ENCODE data around the gene PRKCB.
"Not testable (repeated sequence)": the region's sequence is repeated elsewhere in the genome, so short reads cannot be mapped to it uniquely, and the experiment has no call there.

PRKCB gene

DNA sequence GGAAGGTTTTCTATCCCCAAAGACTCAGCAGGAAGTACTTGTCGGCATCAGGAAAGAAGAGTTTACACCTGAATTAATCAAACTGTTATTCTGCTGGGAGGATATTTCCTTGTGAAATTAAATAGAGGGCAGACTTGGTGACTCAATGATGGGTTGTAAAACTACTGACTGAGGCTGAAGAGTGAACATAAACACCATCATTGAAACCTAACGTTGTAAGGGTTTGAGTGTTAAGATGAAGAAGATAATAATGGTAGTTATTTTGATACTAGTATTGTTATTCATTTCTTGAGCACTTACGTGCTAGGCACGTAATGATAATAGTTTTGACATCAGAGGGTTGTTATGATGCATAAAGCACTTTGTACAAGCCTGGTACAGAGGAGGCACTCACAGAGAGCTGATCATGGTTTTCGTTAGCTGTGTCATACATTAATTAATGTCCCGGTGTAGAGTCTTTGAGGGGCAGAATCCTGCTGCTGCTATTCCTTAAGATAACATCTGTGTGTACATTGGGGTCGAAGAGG lies 356.2 kb downstream of the PRKCB start:
- DNase-seq = no peak

DNA sequence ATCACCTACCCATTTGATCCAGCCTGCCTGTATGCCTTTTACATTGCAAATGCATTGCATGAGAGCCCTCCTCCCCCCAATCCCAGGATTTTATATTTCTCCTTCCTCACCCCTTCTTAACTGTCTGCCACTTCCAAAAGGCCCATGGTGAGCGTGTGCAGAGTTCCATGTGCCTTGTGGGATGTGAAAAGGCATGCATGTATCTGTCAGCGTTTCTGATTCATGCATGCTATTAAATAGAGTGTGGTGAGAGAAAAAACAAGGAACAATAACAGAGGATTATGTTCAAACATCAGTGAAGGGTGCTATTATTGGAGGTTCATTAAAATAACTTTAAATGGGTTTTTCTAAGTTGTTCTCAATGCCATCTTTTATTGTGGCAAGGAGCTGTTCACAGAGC lies 359.4 kb downstream of the PRKCB start:
- no peak for DNase-seq

DNA sequence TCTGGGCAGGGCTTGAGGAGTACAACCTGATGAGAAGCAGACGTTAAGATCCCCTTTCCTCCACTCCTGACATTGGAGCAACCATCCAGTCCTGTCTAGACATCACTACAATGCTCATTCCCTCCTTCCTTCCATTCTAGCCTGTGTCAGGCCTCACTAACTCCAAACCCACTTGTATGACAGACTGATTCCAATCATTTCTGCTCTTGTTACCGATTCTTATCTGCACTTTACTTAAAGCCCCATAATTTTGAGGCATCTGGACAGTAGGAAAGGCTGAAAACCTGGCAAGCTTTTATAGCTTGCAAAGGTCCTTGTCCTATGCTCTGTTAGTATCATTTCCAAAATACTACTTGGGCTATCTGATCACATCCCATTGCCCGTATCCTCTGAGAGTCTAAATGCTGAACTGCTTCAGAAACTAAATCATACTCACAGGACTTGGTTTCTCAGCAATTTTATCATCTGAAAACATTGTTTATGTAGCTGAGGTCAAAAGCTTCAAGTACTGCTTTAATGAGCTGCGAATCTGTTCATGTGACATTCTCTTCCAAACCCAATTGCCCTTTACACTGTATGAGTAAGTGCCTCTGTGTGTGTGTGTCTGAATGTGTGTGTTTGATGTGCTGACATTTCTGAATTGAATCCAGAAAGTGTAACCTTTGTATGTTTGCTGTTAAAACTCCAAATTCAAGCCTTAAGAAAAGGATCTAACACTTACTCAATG lies 363.2 kb downstream of the PRKCB start:
- DNase-seq = no peak

DNA sequence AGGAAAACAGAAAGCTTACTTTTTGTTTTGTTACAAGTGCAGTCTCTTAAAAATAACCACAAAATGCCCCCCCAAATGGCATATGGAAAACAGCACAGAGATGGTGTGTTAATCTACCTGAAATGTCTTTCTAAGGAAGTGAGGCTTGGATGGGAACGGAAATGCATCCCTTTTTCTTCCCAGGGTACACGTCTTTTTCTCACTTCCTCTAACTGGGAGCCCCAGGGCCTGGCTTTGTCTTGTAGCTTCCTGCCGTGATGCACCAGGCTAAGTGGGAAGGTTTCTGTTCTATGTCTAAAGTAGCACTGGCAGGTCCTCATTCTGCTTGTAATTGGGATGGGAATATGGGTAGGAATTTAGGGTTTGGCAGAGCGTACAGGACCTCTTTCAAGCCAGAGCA lies 367.9 kb downstream of the PRKCB start:
- no peak for DNase-seq

DNA sequence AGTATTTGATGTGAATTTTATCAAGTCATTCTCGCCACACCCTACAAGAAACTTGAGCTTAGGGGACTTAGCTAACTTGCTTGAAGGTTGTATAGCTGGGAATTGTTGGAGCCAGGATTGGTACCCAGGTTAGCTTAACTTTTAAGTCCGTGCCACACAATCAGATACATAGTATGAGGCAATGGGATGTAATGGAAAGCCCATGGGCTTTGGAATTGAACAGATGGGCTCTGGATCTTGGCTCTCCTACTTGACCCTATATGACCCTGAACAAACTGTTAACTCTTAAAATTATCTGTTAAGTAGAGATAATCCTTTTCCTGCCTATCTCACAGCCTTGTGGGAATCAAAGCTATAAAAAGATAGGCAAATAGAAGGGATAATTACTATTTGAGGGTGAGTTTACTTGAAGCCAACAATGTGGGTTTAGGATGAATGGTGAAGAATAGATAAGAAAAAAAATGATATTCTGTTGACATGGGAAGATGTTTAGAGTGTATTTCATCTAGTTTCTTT lies 368.4 kb downstream of the PRKCB start:
- DNase-seq = no peak

DNA sequence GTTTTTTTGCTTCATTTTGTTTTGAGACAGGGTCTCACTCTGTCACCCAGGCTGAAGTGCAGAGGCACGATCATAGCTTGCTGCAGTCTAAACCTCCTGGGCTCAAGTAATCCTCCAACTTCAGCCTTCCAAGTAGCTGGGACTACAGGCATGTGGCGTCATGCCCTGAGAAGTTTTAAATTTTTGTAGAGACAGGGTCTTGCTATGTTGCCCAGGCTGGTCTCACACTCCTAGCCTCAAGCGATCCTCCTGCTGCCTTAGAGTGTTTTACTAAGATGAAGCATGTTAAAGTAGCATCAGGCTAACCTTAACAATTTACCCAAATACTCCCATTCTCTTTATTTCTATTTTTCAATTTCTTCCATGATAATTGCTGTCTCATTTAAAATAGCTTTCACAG lies 371.1 kb downstream of the PRKCB start:
- no peak for DNase-seq

DNA sequence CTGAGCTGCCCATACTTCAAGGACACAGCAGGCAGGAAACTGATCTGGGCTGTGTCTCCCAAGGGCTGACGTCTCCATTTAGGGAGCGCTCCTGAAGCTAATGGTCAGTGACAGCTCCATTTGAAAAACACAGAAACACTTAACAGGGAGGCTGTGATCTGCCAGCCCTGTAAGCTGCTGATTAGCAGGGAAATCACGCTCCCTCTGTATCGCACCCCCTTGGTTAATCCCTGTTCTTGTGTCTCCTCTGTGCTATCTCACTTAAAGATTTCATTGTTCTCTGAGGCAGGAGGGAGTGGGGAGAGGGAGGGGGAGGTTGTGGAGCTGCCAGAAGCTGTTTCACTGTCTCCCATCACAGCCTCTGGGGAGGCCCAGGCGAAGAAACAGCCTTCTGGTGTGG lies 372.9 kb downstream of the PRKCB start:
- DNase-seq = no peak

DNA sequence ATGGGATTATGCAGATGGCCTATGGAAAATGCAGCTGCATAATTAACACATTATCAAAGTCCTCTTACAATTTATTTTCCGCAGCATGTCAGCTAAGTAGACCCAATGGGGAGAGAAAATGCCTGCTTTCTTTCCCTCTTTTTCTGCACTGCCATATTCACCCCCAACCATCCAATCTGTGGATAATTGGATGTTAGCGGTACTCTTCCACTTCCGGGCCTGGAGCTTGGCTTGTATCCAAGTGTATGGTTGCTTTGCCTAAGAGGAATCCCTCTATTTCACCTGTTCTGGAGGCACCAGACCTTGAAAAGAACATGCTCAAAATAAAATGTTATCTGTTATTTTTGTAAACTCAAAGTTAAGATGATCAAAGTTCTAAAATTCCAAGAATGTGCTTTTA lies 379.2 kb downstream of the PRKCB start:
- DNase-seq = no peak

DNA sequence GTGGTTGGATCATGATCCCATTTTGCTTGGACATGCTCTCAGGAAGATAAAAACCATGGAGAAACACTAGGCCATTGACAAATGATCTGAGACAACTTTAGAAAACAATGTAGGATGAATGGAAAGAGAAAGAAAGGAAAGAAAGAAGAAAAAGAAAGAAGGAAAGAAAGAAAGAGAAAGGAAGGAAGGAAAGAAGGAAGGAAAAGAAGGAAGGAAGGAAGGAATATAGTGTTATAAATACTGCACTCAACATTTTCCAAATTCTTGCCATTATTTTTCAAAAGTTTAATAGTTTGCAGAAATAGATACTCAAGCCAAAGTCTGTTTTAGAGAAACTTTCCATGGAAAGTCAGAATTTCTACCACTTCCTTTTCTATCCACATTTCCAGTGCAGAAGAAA lies 381.2 kb downstream of the PRKCB start:
- no peak for DNase-seq

DNA sequence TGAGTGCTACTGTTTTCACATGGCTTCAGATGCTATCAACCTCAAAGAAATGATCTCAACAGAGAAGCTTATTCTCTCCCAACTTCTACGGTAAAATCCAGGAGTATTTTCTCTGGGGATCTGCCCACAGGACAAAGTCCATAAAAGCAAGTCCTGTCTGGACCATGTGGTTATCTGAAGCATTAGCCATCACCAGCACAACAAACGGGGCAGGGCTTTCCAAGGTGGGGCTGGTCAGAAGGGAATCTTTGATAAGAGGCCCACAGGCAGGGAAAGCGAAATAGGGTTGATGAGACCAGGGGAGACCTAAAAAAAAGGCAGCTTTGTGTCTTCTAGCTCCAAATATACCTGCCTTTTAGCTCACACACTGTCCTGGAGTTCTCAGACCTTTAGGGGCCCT lies 381.7 kb downstream of the PRKCB start:
- no peak for DNase-seq

DNA sequence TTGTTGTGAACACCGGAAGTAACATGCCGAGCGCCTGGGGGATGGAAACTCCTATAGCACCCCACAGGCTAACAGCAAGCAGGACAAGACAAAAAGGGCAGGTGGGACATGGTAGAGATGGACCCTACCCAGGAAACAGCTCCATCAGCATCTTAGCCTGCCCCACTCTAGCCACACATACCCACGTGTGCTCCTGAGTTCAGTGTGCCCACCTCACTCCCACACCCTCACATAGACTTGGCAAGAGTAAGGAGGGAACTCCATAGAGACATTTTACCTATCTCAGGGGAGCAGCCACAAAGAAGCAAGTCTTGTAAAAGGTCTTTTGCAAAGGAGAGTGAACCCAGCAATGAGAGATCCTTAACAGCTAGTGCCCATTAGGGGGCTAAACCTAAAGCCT lies 382.5 kb downstream of the PRKCB start:
- no peak for DNase-seq

DNA sequence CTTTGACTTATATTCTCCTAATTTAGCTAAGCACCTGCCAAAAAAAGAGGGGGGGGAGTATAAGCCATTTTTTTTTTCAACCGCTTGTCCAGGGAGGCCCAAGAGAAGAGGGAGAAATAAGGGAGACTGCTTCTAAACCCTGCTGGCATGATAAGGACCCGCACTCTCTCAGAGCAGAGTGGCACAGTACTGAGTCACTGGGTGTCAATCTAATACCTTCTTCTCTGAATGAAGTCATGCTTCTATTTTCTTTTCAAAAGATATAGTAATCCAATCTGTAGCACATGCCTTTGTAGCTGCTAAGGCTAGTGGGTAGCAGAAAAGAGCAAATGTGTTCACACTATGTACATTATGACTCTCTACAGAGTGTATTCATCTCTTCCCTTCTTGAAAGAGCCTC lies 385.4 kb downstream of the PRKCB start:
- no peak for DNase-seq

DNA sequence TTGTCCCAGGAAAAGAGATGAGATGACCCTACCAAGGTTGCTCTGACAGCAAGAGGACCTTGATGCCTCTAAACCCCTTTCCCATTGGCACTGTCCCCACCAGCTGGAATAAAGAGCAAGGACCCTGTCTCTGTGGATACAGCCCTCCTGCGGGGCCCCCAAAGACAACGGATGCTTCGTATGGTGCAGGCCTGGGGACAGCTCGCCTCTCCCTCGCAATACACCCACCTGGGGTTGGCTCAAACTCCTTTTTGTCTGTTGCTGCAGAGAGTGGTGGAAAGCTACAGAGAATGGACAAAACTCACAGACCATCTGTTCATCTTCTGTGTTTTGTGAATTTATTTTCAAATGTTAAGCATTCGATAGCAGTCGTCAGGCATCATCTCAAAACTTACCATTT lies 392.7 kb downstream of the PRKCB start:
- no peak for DNase-seq

DNA sequence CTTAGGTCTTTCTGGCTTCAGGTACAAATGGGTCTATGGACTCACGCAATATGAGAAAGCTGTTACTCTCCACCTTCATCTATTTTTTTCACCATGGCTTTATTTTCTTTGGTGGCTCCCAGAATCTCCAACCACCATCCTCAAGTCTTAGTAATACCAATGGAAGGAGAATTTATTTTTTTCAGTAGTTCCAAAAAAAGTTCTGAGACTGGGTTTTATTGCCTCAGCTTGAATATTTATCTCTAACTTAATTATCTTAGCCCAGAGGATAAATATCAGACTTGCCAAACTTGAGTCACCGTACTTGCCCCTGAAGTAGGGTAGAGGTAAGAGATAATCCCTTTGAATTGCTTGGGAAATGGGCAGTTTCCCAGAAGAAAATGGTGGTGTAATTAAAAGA lies 397.2 kb downstream of the PRKCB start:
- DNase-seq = no peak

DNA sequence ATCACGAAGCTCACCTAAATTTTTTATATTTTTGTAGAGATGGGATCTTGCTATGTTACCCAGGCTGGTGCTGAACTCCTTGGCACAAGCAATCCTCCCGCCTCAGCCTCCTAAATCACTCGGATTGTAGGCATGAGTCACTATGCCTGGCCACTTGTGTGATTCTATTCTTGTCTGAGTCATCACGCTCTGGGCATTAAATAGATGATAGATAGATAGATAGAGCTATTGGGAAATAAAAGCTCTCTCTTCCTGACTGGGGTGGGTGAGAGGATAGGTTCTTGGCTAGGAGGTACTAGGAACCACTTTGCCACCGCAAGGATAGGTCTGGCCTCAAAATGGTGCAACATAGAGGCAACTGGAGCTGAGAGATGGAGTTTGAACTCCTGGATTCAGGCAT lies 399.0 kb downstream of the PRKCB start:
- DNase-seq = no peak

DNA sequence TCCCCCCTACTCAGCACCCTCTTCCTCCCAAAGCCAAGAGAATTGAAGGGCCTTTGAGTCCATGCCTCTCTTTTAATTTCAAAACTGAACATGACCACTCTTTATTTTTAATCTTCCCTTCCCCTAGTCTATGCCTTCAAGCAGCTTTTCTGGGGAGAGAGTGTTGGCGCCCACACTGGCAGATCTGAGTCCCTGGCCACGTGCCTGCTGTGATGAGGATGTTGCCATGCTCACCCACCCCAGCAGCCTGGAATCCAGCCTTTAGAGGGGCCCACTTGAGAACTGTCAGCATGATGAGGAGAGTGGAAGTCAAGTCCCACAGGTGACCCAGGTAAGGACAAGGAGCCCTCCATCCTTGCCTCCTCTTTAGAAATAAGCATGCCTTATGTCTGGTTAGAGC lies 400.0 kb downstream of the PRKCB start:
- no peak for DNase-seq

DNA sequence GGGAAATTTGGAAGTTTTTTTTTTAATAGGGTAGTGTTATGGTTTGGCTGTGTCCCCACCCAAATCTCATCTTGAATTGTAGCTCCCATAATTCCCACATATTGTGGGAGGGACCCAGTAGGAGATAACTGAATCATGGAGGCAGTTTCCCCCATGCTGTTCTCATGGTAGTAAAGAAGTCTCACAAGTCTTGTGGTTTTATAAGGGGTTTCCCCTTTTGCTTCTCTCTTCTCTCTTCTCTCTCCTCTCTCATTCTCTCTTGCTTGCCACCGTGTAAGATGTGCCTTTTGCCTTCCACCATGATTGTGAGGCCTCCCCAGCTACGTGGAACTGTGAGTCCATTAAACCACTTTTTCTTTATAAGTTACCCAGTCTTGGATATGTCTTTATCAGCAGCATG lies 403.1 kb downstream of the PRKCB start:
- not testable (repeated sequence) for DNase-seq

DNA sequence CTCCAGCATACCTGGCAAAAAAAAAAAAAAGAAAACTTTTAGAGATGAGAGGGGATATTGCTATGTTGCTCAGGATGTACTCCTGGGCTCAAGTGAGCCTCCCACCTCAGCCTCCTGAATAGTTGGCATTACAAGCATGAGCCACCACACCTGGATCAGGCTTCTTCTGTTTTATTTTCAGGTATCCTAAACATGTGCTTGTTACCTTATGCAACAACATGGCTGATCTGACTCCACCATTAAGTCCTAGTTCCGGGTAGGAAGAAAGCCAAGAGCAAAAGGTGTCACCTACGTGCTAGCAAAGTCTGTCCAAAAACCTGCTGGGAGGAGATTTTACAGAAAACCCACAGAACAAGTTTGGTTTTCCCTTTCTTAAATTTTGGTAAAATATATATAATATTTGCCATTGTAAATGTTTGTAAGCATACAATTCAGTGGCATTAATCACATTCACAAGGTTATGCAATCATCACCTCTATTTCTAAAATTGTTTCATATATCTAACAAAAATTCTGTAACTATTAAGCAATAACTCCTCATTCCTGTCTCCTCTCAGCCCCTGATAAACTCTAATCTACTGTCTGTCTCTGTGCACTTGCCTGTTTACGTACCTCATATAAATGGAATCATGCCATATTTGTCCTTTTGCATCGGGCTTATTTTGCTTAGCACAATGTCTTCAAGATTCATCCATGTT lies 411.3 kb downstream of the PRKCB start:
- no peak for DNase-seq

DNA sequence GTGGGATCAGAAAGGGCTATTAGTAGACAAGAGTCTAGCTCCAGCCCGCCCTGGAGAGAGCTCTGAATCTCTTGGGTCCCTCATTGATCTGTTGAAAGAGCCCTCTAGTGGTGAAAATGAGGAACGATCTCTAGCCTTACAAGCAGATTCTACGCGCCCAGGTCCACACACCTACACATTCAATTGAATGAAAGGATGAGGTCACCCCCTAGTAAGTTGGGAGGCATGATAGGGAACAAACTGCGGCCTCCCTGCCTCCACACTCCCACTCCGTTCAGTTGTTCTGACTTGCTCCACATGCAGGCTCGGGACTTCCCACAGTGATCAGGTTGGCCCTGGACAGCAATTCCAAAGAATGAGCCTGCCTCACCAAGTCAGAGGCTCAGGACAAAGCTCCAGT lies 417.4 kb downstream of the PRKCB start:
- DNase-seq = peak in 1 of 2 experiments; percentile 46

DNA sequence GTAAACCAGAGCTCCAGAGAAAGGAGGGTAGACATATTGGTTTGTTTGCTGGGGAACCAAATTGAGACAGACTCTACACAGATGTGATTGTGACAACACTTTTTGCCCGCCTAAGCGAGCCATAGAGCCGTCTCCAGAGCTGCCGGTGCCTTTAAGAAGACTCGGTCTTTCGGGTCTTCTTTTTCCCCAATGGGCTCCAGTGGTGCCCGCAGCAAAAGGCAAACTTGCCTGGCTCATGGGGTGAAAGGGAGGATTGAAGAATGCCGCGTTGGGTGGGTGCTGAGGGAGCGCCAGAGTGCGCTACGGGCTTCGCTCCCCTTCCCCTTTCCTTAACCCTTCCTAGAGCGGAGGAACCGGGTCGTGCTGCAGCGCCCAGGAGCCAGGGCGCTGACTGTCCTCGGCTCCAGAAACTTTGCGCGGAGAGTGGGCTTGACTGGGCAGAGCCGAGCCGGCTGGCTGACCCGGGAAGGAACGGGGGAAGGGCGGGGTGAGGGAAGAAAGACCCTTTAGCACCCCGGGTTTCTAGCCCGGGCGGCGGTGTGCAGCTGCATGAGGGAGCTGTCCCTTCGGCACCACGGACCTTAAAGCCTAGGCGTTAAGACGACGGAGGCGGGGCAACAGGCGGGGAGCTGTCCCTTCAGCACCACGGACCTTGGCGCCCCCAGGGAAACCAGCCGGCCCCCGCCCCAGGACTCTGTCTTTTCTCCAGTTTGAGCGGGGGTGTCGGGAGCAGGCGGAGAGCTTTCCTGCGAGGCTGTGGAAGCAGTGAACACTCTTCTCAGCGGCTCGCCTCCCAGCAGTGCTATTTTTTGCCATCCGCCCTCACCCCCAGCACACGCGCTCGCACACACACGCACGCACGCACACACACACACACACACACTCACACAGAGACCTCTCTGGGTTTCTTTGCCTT lies 419.9 kb downstream of the PRKCB start, which contains the start of gene CACNG3:
TSS of gene CACNG3 (plus strand) at position 880 of the 916 bp plus-strand sequence. CDS start 420 bp downstream, outside the sequence.
- DNase-seq = no peak

DNA sequence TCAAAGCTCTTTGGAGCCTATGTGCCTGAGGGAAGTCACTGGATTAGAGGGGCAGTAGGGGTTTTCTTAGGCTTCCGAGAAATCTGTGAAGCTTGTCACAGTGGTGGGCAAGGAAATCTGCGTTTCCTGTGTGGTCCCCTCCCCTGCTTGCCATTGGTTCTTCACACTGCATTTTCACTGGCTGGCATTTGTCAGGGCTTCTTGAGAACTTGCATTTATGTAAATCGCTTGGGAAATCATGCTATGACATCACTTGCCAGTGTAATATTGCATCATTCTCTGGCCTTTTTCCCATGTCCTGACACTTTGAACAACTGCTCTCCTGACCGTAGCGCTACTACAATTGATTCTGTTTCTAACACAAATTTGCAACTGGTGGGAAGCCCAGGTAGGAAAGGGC lies 422.2 kb downstream of the PRKCB start:
- DNase-seq = no peak

DNA sequence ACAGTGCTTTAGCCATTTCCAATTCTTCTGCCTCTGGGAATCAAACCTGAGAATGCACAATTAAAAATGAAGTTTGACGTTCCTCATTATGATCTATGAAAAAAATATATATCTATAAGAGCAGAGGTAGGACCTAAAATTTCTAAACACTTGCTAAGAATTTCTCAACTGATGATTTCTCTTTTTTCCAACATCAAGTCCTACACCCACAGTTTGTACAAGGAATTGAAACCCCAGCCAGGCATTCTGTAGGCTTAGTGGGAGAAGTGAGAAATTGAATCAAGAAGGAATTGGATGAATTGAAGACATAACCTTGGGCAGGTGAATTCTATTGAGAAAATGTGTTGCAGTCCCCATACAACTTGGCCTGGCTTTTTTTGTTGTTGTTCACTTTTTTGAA lies 423.0 kb downstream of the PRKCB start:
- DNase-seq = no peak

DNA sequence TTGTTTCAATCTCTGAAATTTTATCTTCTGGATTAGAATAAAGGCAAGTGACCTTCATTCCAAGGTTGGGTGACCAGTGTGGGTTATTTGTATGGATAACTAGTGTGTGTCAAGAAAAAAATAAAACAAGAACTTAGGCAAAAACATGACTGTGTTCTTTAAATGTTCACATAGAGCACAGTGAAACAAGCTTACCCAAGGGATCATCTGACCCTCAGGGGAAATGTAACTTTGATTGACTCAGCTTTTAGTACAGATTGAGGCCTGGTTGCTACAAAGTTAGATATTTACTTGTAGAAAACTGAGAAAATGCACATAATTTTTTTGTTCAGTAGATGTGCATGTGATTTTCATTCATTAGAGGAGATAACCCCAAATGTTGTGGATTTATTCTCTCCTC lies 427.0 kb downstream of the PRKCB start:
- no peak for DNase-seq
